Tibial nerve (tissue), 4 donors: ENCODE data around the gene RNF227.

ENCODE experiments used
- EP300 ChIP-seq, 2 donors: sonication (generic); formaldehyde crosslinking; IDR thresholded peaks; one replicate each; pipeline ENCODE4 v1.6.1; 2017; ENCODE audit warnings: antibody characterized with exemption in 2 of 2, mild to moderate bottlenecking in 1 of 2
- POLR2A ChIP-seq, 2 donors: fragments of 450-650 bp; IDR thresholded peaks; one replicate each; pipeline ENCODE4 v1.6.1; 2017; ENCODE audit warnings: antibody characterized with exemption in 2 of 2, mild to moderate bottlenecking in 2 of 2, moderate library complexity in 2 of 2
- TF ChIP-seq, protein P1 (sequence below), 5 experiments: fragments of 200-600 bp in 3 of 5; fragments of 450-650 bp in 2 of 5; sonication (generic) in 3 of 5; IDR thresholded peaks; one replicate each; pipeline ENCODE4 v1.5.1; 2016 to 2019; ENCODE audit warnings: antibody characterized with exemption in 5 of 5, mild to moderate bottlenecking in 3 of 5, moderate library complexity in 2 of 5

DNA sequence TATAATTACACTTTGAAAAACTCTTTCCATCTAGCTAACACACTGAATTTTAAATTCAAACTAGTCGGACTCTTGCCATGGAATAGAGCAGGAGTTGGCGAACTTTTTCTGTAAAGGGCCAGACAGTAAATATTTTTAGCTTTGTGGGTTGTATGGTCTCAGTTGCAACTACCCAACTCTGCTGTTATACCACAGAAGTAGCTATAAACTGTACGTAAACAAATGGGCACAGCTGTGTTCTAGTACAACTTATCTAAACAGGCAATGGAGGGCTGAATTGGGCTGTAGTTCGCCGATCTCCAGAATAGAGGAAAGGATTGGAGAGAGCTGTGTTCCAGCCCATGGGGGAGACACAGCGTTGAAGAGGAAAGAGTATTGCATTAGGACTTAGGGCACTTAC lies 24.7 kb upstream of the RNF227 start:
- TF ChIP-seq, protein P1, sequence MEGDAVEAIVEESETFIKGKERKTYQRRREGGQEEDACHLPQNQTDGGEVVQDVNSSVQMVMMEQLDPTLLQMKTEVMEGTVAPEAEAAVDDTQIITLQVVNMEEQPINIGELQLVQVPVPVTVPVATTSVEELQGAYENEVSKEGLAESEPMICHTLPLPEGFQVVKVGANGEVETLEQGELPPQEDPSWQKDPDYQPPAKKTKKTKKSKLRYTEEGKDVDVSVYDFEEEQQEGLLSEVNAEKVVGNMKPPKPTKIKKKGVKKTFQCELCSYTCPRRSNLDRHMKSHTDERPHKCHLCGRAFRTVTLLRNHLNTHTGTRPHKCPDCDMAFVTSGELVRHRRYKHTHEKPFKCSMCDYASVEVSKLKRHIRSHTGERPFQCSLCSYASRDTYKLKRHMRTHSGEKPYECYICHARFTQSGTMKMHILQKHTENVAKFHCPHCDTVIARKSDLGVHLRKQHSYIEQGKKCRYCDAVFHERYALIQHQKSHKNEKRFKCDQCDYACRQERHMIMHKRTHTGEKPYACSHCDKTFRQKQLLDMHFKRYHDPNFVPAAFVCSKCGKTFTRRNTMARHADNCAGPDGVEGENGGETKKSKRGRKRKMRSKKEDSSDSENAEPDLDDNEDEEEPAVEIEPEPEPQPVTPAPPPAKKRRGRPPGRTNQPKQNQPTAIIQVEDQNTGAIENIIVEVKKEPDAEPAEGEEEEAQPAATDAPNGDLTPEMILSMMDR (IDR thresholded peaks at IDR 0.05), result no peak
- TF ChIP-seq EP300 (IDR thresholded peaks at IDR 0.05) (no peak), POLR2A (IDR thresholded peaks at IDR 0.05) (no peak)
